Measurements from ENCODE around the gene TUBE1.

DNA sequence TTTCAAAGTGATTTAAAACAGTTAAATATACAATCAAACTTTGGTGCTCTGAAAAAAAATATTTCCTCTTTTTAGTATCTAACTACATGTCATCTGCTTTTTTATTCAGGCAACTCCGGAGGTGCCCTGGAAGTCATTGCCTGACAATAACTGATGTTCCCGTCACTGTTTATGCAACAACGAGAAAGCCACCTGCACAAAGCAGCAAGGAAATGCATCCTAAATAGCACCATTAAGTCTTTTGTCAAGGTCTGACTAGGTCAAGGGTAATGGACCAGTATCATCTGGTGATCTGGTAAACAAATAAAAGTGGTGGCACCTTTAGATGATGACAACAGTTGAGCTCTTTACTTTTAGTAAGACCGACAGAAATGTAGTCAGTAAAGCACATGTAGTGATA lies 13.3 kb upstream of the TUBE1 start:
- no peak for TF ChIP-seq POLR2A (IDR thresholded peaks at IDR 0.05)
- TF ChIP-seq, protein P1, sequence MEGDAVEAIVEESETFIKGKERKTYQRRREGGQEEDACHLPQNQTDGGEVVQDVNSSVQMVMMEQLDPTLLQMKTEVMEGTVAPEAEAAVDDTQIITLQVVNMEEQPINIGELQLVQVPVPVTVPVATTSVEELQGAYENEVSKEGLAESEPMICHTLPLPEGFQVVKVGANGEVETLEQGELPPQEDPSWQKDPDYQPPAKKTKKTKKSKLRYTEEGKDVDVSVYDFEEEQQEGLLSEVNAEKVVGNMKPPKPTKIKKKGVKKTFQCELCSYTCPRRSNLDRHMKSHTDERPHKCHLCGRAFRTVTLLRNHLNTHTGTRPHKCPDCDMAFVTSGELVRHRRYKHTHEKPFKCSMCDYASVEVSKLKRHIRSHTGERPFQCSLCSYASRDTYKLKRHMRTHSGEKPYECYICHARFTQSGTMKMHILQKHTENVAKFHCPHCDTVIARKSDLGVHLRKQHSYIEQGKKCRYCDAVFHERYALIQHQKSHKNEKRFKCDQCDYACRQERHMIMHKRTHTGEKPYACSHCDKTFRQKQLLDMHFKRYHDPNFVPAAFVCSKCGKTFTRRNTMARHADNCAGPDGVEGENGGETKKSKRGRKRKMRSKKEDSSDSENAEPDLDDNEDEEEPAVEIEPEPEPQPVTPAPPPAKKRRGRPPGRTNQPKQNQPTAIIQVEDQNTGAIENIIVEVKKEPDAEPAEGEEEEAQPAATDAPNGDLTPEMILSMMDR (IDR thresholded peaks at IDR 0.05): no peak
- TF ChIP-seq POLR2AphosphoS5 (IDR thresholded peaks at IDR 0.05): no peak

Data from breast epithelium (tissue), 3 donors.